ENCODE results near the gene MPP1.

MPP1 gene

DNA sequence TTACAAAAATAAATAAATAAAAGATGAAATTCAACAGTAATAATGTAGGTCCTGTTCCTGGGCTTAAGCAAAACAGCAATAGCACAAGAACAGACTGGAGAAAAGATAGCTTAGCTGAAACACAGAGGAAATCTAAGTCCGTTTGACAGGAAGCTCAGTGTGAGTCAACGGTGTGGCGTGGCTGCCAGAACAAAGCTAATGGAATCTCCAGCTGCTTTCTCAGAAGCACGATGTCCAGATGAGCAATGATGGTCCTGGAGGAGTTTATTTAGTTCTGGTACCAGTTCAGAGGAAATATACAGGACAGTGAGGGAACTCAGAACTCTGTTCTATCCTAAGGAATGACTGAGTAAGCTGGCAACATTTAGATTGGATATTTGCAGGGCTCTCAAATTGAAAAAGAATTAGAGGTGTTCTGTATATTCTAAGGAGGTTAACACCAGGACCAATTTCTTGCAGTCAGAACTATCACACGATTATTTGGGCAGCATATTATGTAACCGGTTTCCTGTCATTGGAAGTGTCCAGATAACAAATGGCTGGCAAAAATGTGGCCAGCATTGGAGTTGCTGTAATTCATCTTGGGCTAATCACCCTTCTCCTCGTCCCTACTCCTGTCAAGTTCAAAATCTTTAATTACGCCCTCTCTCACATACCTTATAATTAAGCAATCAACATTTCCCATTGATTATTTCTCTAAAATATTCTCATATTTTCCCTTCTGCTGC lies 67.1 kb downstream of the MPP1 start:
- no peak overlapping the region for H3K4me3 ChIP-seq (ENCODE audit: low read depth, low read length)
- TF ChIP-seq, protein P1, sequence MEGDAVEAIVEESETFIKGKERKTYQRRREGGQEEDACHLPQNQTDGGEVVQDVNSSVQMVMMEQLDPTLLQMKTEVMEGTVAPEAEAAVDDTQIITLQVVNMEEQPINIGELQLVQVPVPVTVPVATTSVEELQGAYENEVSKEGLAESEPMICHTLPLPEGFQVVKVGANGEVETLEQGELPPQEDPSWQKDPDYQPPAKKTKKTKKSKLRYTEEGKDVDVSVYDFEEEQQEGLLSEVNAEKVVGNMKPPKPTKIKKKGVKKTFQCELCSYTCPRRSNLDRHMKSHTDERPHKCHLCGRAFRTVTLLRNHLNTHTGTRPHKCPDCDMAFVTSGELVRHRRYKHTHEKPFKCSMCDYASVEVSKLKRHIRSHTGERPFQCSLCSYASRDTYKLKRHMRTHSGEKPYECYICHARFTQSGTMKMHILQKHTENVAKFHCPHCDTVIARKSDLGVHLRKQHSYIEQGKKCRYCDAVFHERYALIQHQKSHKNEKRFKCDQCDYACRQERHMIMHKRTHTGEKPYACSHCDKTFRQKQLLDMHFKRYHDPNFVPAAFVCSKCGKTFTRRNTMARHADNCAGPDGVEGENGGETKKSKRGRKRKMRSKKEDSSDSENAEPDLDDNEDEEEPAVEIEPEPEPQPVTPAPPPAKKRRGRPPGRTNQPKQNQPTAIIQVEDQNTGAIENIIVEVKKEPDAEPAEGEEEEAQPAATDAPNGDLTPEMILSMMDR (IDR thresholded peaks at IDR 0.05; ENCODE audit: low read depth, low read length), result no peak
- peak; percentile 83 for DNase-seq (ENCODE audit: low read depth, low spot score)
- in situ Hi-C loops (cut with HindIII; ENCODE audit: low sequenced_read_pairs), result no loop called here

DNA sequence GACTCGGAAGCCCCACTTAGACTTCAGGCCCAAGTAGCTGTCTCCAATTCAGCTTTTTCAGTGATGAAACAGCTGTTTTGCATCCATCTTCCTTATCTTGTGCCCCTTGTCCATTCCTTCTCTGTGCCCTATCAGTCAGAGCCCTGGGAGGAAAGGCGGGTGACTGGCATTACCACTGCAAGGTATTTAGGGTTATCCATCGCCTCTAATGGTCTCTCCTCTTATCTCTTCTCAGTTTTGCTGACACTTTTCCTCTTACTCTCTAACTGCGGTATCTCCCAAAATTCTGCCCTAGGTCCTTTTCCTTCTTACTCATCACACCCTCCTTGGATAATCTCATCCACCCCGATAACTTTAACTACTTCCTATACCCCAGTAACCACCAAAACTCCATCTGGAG lies 68.1 kb downstream of the MPP1 start:
- DNase-seq (ENCODE audit: low read depth, low spot score), result no peak
- TF ChIP-seq, protein P1 (IDR thresholded peaks at IDR 0.05; ENCODE audit: low read depth, low read length), result no peak
- in situ Hi-C loops (cut with HindIII; ENCODE audit: low sequenced_read_pairs), result no loop called here
- no peak overlapping the region for H3K4me3 ChIP-seq (ENCODE audit: low read depth, low read length)

DNA sequence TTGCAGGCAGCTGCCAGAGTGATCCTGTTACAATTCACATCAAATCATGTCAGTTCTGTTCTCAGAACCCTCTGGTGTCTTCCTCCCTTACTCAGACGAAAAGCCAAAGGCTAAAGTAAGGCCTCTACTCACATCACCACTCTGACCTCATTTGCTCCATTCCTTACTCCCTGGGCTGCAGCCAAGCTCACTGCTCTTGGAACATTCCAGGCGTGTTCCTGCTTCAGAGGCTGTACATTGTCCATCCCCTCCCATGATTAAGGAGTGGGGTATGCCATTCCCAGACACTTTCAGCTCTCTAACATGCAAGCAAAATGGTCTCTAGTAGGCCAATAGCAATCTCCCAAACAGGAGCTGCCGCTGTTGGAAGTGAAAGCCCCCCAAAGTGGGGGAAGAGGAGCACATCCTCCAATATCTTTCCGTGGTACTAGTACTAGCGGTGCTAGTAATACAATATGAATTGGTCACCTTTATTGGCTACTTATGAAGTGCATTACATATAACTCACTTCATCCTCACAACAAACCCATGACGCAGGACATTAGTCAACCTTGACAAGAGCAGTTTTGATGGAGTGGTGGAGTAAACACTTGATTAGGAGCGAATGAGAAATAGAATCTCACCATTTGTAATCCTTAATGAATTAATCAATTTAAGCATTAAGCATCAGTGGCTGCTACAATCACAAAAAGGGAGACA lies 69.4 kb downstream of the MPP1 start:
- in situ Hi-C loops (cut with HindIII; ENCODE audit: low sequenced_read_pairs), result no loop called here
- H3K4me3 ChIP-seq (ENCODE audit: low read depth, low read length), result no peak overlapping the region
- peak; percentile 80 for DNase-seq (ENCODE audit: low read depth, low spot score)
- TF ChIP-seq, protein P1 (IDR thresholded peaks at IDR 0.05; ENCODE audit: low read depth, low read length), result no peak

DNA sequence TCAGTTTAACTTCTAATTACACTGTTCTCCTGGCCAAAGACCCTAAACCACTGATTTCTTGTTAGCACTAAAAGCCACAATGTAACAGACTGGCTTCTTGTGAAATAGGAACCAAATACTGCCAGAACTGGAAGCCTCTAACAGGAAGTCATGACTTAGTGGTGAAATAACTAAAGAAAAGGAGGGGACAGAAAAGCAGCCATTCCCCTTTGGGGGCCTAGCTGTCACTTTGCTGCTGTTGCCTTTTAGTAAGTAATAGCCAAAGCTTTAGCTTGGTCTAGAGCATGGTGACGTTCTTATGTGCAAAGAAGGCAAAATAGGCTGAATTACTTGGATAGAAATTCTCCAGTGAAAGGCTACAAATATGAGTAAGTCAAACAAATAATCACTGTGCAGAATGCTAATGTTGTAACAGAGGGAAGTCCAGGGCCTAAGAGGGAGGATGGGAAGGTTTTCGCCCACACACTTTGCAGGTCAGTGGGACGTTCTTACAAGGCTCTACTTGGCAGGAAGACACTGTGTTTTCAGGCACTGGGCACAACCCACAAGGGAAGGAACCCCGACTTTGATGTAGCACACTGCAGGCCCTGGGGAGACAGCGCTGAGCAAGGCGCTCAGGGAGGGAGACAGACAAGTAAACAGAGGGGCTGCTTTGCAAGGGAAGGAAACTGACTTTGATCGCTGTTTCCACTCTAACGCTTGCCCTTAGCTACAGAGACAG lies 71.1 kb downstream of the MPP1 start:
- TF ChIP-seq, protein P1 (IDR thresholded peaks at IDR 0.05; ENCODE audit: low read depth, low read length), result no peak
- in situ Hi-C loops (cut with HindIII; ENCODE audit: low sequenced_read_pairs), result no loop called here
- DNase-seq (ENCODE audit: low read depth, low spot score), result peak; percentile 64
- H3K4me3 ChIP-seq (ENCODE audit: low read depth, low read length), result no peak overlapping the region

DNA sequence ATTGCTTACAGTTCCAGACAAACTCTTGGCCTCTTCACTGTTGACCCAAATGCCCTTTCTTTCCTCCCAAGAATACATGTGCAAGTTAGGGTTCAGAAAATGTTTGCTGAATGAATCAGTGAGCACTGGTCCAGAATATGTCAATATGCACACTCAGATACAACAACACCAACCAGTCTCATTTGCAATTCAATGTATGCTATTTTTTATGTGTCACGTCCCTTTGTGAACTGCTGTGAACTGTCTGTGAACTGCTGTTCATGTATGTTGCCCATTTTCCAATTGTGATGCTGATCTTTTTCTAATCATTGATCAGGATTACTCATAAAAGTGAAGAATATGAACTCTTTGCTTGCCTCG lies 72.2 kb downstream of the MPP1 start:
- H3K4me3 ChIP-seq (ENCODE audit: low read depth, low read length), result no peak overlapping the region
- DNase-seq (ENCODE audit: low read depth, low spot score), result no peak
- TF ChIP-seq, protein P1 (IDR thresholded peaks at IDR 0.05; ENCODE audit: low read depth, low read length), result no peak
- in situ Hi-C loops (cut with HindIII; ENCODE audit: low sequenced_read_pairs), result no loop called here

DNA sequence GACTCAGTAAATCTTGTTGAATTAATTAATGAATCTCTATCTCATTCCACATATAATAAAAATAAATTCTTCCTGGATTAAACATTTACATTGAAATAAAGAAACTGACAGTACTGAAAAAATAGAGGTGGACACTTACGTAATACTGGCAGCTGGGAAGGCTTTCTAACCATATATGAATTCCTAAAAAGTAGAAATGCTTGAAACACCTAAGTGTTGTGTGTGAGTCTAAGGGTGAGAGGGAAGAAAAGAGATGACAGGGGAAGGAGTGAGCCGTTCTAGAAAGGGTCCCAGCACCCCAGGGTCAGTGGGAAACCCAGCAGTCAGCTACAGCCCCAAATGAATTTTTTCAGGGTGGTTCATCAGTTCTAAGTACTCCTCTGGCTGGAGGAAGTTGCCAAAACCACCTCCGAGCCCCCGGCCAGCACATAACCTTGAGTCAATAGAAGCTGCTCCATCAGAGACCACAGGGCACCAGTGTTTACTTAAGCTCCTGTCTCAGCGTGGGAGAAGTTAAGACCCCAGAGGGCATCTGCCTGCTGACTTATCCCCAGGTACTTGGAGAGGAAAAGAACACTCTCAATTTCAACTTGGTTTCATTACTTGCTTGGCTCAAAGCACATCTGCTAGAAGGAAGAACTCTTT lies 72.7 kb downstream of the MPP1 start:
- TF ChIP-seq, protein P1 (IDR thresholded peaks at IDR 0.05; ENCODE audit: low read depth, low read length), result no peak
- peak; percentile 81 for DNase-seq (ENCODE audit: low read depth, low spot score)
- no peak overlapping the region for H3K4me3 ChIP-seq (ENCODE audit: low read depth, low read length)
- in situ Hi-C loops (cut with HindIII; ENCODE audit: low sequenced_read_pairs), result no loop called here

Data from astrocyte of the spinal cord (primary cell).